LHCN-M2 (cell line): ENCODE data around the gene ARMC9. TPM values are rescaled to one million over a fixed set of nuclear protein-coding genes. Genes with fewer than 3 reads are reported as not detected.
"Not testable (repeated sequence)": the region's sequence is repeated elsewhere in the genome, so short reads cannot be mapped to it uniquely, and the experiment has no call there.

ENCODE experiments used
- DNase-seq: peaks from one replicate; pipeline ENCODE4 v3.0.0-alpha.2; 2012; ENCODE audit warnings: low read depth
- polyA plus RNA-seq: library from polyadenylated mRNA; unstranded; fragments of >200 nt; gene quantifications from one replicate; pipeline ENCODE4 v1.2.1, GENCODE V29; 2012; ENCODE audit warnings: missing spikeins
- total RNA-seq: library from RNA; depleted of rRNA; stranded (reverse); fragments of >200 nt; gene quantifications from 2 replicates; pipeline ENCODE4 v1.2.3, GENCODE V29; 2014; rRNA removed

ARMC9 gene
- total RNA-seq = 37.7 and 39.8 TPM in 2 replicates
- polyA plus RNA-seq = 55.3 TPM

- peak; percentile 61 for DNase-seq
Measured at GRCh38 chr2:231198291-231199173, at the start of gene ARMC9. Gene ARMC9, plus strand, starts transcription at chr2:231198631. Its CDS starts 7,608 bp downstream, at chr2:231206239.

GRCh38 chr2:231152800-231153557, 45.5 kb upstream of the ARMC9 start:
- peak; percentile 45 for DNase-seq

- DNase-seq = no peak
Measured at GRCh38 chr2:231159306-231159705, 39.1 kb upstream of the ARMC9 start.

GRCh38 chr2:231160701-231161100, 37.7 kb upstream of the ARMC9 start:
- no peak for DNase-seq

GRCh38 chr2:231161252-231161839, 37.1 kb upstream of the ARMC9 start:
- DNase-seq = no peak

GRCh38 chr2:231161877-231162329, 36.5 kb upstream of the ARMC9 start:
- DNase-seq = peak; percentile 99

GRCh38 chr2:231163011-231163410, 35.4 kb upstream of the ARMC9 start:
- no peak for DNase-seq

- no peak for DNase-seq
Measured at GRCh38 chr2:231163414-231164095, 34.9 kb upstream of the ARMC9 start.

- no peak for DNase-seq
Measured at GRCh38 chr2:231167745-231168459, 30.5 kb upstream of the ARMC9 start.

GRCh38 chr2:231168460-231169139, 29.8 kb upstream of the ARMC9 start:
- no peak for DNase-seq

- no peak for DNase-seq
Measured at GRCh38 chr2:231169488-231169887, 28.9 kb upstream of the ARMC9 start.

GRCh38 chr2:231170055-231170454, 28.4 kb upstream of the ARMC9 start:
- DNase-seq = no peak

GRCh38 chr2:231172025-231172424, 26.4 kb upstream of the ARMC9 start:
- no peak for DNase-seq

GRCh38 chr2:231174211-231174651, 24.2 kb upstream of the ARMC9 start:
- DNase-seq = no peak

GRCh38 chr2:231176066-231176465, 22.4 kb upstream of the ARMC9 start:
- no peak for DNase-seq

GRCh38 chr2:231177156-231178025, 21.0 kb upstream of the ARMC9 start:
- DNase-seq = no peak

- DNase-seq = not testable (repeated sequence)
Measured at GRCh38 chr2:231178805-231179204, 19.6 kb upstream of the ARMC9 start.

- peak; percentile 93 for DNase-seq
Measured at GRCh38 chr2:231181860-231182512, 16.4 kb upstream of the ARMC9 start.

- peak; percentile 33 for DNase-seq
Measured at GRCh38 chr2:231182513-231182899, 15.9 kb upstream of the ARMC9 start.
